A549 (cell line): ENCODE data around the gene ST8SIA1. TPM values are rescaled to one million over a fixed set of nuclear protein-coding genes. Genes with fewer than 3 reads are reported as not detected.
"Not testable (repeated sequence)": the region's sequence is repeated elsewhere in the genome, so short reads cannot be mapped to it uniquely, and the experiment has no call there.

ENCODE experiments used
- ATAC-seq, 2 experiments: fragments of 200-7000 bp in 1 of 2; fragments of >200 bp in 1 of 2; cut with Nextera tagmentation in 1 of 2; cut with Tn5 transposase in 1 of 2; 3 replicates each; pipeline versions ENCODE4 v1.8.0 to v1.9.1; 2018 to 2020; ENCODE audit warnings: mild to moderate bottlenecking in 1 of 2, moderate library complexity in 1 of 2
- CTCF ChIA-PET: fragments of 300-600 bp; sonication (Branson Sonifier 250); formaldehyde crosslinking; extraction: SDS; loops from one replicate; lab custom pipeline; 2021; ENCODE audit warnings: antibody characterized with exemption, inconsistent platforms; lab: Yijun Ruan, JAX
- POLR2A ChIA-PET: fragments of 350-600 bp; formaldehyde crosslinking; extraction: SDS; loops from one replicate; lab custom pipeline; 2021; ENCODE audit warnings: antibody characterized with exemption, inconsistent platforms; lab: Yijun Ruan, JAX
- DNase-seq, 2 experiments: peaks; one replicate each; pipeline versions ENCODE4 v3.0.0 to v3.0.0-alpha.2; 2011 to 2016; ENCODE audit warnings: low read depth in 1 of 2, low spot score in 1 of 2
- FAIRE-seq: peaks from 2 replicates; lab custom pipeline; 2011; peaks lifted over from hg19 to GRCh38; lab: Jason Lieb, UNC
- H3K27ac ChIP-seq, 2 experiments: fragments of >200 bp; sonication (Bioruptor Twin); formaldehyde crosslinking; 3 replicates each; pipeline ENCODE4 v1.5.1; 2016 to 2017
- H3K4me1 ChIP-seq: fragments of >200 bp; sonication (Bioruptor Twin); formaldehyde crosslinking; 3 replicates; pipeline ENCODE4 v1.6.1; 2016
- H3K4me2 ChIP-seq: fragments of >200 bp; sonication (Bioruptor Twin); formaldehyde crosslinking; 3 replicates; pipeline ENCODE4 v1.6.1; 2016
- H3K4me3 ChIP-seq: fragments of >200 bp; sonication (Bioruptor Twin); formaldehyde crosslinking; 3 replicates; pipeline ENCODE4 v1.5.1; 2016
- H3K9me3 ChIP-seq: fragments of >200 bp; sonication (Bioruptor Twin); formaldehyde crosslinking; 3 replicates; pipeline ENCODE4 v1.6.1; 2016
- ATOH8 ChIP-seq: fragments of 250-450 bp; sonication (Bioruptor Pico); IDR thresholded peaks from 2 replicates; pipeline ENCODE4 v1.5.0; 2020; ENCODE audit warnings: low read depth, mild to moderate bottlenecking, moderate library complexity
- BHLHE40 ChIP-seq: IDR thresholded peaks from 2 replicates; pipeline ENCODE4 v1.6.1; 2012; ENCODE audit warnings: low read depth, low read length, inconsistent platforms
- CBX8 ChIP-seq: fragments of 200-600 bp; sonication (generic); IDR thresholded peaks from 2 replicates; pipeline ENCODE4 v1.6.1; 2016
- CEBPB ChIP-seq, 2 experiments: fragments of >200 bp in 1 of 2; sonication (Bioruptor Twin) in 1 of 2; formaldehyde crosslinking in 1 of 2; IDR thresholded peaks; 2 replicates each; pipeline ENCODE4 v1.6.1; 2012 to 2016
- EHMT2 ChIP-seq: fragments of 200-600 bp; sonication (generic); IDR thresholded peaks from 2 replicates; pipeline ENCODE4 v1.6.1; 2016; ENCODE audit warnings: antibody characterized with exemption, low read depth, mild to moderate bottlenecking, moderate library complexity
- ESRRA ChIP-seq: fragments of 150-350 bp; IDR thresholded peaks from 2 replicates; pipeline ENCODE4 v1.6.1; 2014; ENCODE audit warnings: mild to moderate bottlenecking, low read length, borderline replicate concordance
- JUN ChIP-seq, 2 experiments: fragments of >200 bp; sonication (Bioruptor Twin); formaldehyde crosslinking; IDR thresholded peaks; 2 replicates in 1 of 2; 3 replicates in 1 of 2; pipeline ENCODE4 v1.6.1; 2016 to 2017
- MAFK ChIP-seq: fragments of 450-650 bp; IDR thresholded peaks from 2 replicates; pipeline ENCODE4 v1.6.1; 2014; ENCODE audit not compliant: partially characterized antibody
- POLR2AphosphoS2 ChIP-seq: conservative IDR thresholded peaks from 2 replicates; pipeline ENCODE4 v1.6.1; 2012; ENCODE audit warnings: low read length, improper control_type of control experiment, inconsistent platforms
- TP53 ChIP-seq: fragments of 250-450 bp; sonication (Bioruptor Pico); IDR thresholded peaks from 2 replicates; pipeline ENCODE4 v1.5.0; 2021; ENCODE audit warnings: mild to moderate bottlenecking, moderate library complexity
- ZNF302 ChIP-seq: fragments of 250-450 bp; sonication (Bioruptor Pico); IDR thresholded peaks from 2 replicates; pipeline ENCODE4 v1.9.0; 2021; ENCODE audit warnings: inconsistent platforms, mild to moderate bottlenecking, moderate library complexity
- WGBS: methylation state at CpG from one replicate; pipeline ENCODE4 v1.1.6; 2017; ENCODE audit errors: missing lambda C conversion rate; 5-methylcytosine and 5-hydroxymethylcytosine counted together
- polyA minus RNA-seq: library from RNA; depleted of rRNA, polyadenylated mRNA; stranded (reverse); fragments of >200 nt; gene quantifications from 2 replicates; pipeline ENCODE4 v1.2.3, GENCODE V29; 2011; rRNA and poly(A)+ RNA removed
- polyA plus RNA-seq, 4 experiments: library from polyadenylated mRNA; depleted of rRNA in 3 of 4; stranded (reverse); fragments of >200 nt; fragmentation: RNase III in 1 of 4; extraction: RNeasy Plus Mini Kit Qiagen cat#74134 plus additional on column Dnase treatment in 1 of 4; gene quantifications; 2 replicates in 3 of 4; 3 replicates in 1 of 4; pipeline ENCODE4 v1.2.3, GENCODE V29; 2011 to 2017
- TF ChIP-seq, protein P1 (sequence below): fragments of >200 bp; sonication (Bioruptor Twin); formaldehyde crosslinking; IDR thresholded peaks from 3 replicates; pipeline ENCODE4 v1.6.1; 2016

The ST8SIA1 gene, protein sequence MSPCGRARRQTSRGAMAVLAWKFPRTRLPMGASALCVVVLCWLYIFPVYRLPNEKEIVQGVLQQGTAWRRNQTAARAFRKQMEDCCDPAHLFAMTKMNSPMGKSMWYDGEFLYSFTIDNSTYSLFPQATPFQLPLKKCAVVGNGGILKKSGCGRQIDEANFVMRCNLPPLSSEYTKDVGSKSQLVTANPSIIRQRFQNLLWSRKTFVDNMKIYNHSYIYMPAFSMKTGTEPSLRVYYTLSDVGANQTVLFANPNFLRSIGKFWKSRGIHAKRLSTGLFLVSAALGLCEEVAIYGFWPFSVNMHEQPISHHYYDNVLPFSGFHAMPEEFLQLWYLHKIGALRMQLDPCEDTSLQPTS
- polyA plus RNA-seq (2011; rRNA removed), result 1.1 and 1.6 TPM in 2 replicates
- 0.13 and 0.18 TPM in 2 replicates for polyA plus RNA-seq (2012; cell fraction: cytosol; rRNA removed)
- polyA plus RNA-seq (2012; cell fraction: nucleus; rRNA removed), result 0.31 and 0.66 TPM in 2 replicates
- polyA plus RNA-seq (2017; fragmentation: RNase III; extraction: RNeasy Plus Mini Kit Qiagen cat#74134 plus additional on column Dnase treatment), result 0.16 to 0.41 TPM (median 0.21 TPM) in 3 replicates
- 0.54 and 0.63 TPM in 2 replicates for polyA minus RNA-seq

DNA sequence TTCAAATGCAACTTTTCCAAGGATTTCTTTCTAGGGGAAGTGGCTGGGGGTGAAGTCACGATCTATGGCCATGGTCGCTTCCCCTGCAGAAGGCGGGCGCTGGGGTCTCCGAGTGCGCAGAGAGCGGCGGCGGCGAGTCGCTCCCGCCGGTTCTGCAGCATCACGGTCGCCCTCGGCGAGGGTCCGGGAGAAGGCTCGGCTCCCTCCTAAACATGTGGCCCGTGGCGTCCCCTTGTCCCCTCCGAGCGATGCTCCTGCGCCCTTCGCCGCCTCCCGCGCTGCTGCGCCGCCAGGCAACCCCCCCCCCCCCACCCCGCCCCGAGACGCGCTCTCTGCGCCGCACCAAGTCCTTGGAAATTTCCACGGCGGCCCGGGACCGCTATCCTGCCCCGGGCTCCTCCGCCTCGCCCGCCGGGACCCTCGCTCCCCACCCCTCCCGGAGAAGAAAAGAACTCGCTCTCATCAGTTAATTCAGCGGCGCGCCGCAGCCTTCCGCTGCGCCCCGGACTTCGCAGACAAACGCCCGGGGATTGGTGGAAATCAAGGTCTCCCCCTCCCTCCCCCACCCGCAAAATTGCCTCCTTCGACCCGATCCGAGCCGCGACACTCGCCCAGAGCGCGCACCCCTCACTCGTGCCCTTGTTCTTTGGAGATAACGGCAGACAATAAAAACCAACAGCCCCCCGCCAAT lies at the start of gene ST8SIA1:
Gene ST8SIA1 (minus strand): TSS at position 298 of the 691 bp plus-strand sequence. CDS start 475 bp downstream, outside the sequence.
- TF ChIP-seq MAFK, result no peak
- no peak for TF ChIP-seq EHMT2
- TF ChIP-seq, all 56 proteins: peak for 0
- peak within 1 kb of the TSS; percentile 86 for H3K4me2 ChIP-seq
- peaks cover 8% of the 10 kb centered on the region; the same call in 1 of the 3 replicates for H3K4me1 ChIP-seq
- no peak for FAIRE-seq
- DNase-seq, result peak in 1 of 2 experiments; percentile 36
- WGBS, result 3% methylated on average over 37 of the region's 70 CpGs
- ATAC-seq, result peak; percentile 40 to 49
- peak within 1 kb of the TSS; percentile 39 to 72 for H3K27ac ChIP-seq
- POLR2A ChIA-PET, result no interaction called here
- H3K4me3 ChIP-seq, result peak within 1 kb of the TSS; percentile 57
- CTCF ChIA-PET, result interaction anchor here (0.7 to 1.6 kb wide), 21 partner anchors 16 to 1693 kb away, joined by 3 to 30 read pairs (median 4); no protein-coding TSS in a partner anchor
- H3K9me3 ChIP-seq, result no peaks in the 10 kb centered on the region

GRCh38 chr12:22380031-22380430 lies 45.5 kb upstream of the ST8SIA1 start:
- Histone ChIP-seq H3K9me3 (no peaks in the 10 kb centered on the region), H3K4me3 (no peak overlapping the region), H3K4me1 (no peaks in the 10 kb centered on the region), H3K27ac (no peak overlapping the region), H3K4me2 (no peak overlapping the region)
- DNase-seq, result no peak
- no peak for ATAC-seq
- TF ChIP-seq CBX8 (no peak), TP53 (CRISPR knock-in tag) (no peak), ZNF302 (no peak)
- CTCF ChIA-PET, result no interaction called here
- no peak for FAIRE-seq
- POLR2A ChIA-PET, result no interaction called here
- WGBS, result 64% methylated on average over 3 of the region's 3 CpGs

- H3K4me3 ChIP-seq, result no peak overlapping the region
- H3K27ac ChIP-seq, result no peak overlapping the region
- ATAC-seq, result no peak
- DNase-seq, result no peak
- POLR2A ChIA-PET, result no interaction called here
- TF ChIP-seq BHLHE40, result no peak
- no peak for TF ChIP-seq JUN (IDR thresholded peaks at IDR 0.05)
- TF ChIP-seq, protein P1, sequence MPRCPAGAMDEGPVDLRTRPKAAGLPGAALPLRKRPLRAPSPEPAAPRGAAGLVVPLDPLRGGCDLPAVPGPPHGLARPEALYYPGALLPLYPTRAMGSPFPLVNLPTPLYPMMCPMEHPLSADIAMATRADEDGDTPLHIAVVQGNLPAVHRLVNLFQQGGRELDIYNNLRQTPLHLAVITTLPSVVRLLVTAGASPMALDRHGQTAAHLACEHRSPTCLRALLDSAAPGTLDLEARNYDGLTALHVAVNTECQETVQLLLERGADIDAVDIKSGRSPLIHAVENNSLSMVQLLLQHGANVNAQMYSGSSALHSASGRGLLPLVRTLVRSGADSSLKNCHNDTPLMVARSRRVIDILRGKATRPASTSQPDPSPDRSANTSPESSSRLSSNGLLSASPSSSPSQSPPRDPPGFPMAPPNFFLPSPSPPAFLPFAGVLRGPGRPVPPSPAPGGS, result no peak
- no peak for TF ChIP-seq POLR2AphosphoS2
- H3K4me2 ChIP-seq, result no peak overlapping the region
- no peaks in the 10 kb centered on the region for H3K4me1 ChIP-seq
- no peak for FAIRE-seq
- WGBS, result 84% methylated on average over 4 of the region's 4 CpGs
- CTCF ChIA-PET, result interaction anchor here (1.0 kb wide), 2 partner anchors 294 to 295 kb away, joined by 3 read pairs; no protein-coding TSS in a partner anchor
- H3K9me3 ChIP-seq, result no peaks in the 10 kb centered on the region
Measured at GRCh38 chr12:22377731-22378496, 43.4 kb upstream of the ST8SIA1 start.

GRCh38 chr12:22376596-22377150 lies 42.2 kb upstream of the ST8SIA1 start:
- ATAC-seq, H3K4me1 ChIP-seq, DNase-seq, POLR2A ChIA-PET, CTCF ChIA-PET, H3K4me3 ChIP-seq, H3K9me3 ChIP-seq, FAIRE-seq, H3K4me2 ChIP-seq, H3K27ac ChIP-seq: not testable (repeated sequence)
- 87% methylated on average over 14 of the region's 44 CpGs for WGBS

DNA sequence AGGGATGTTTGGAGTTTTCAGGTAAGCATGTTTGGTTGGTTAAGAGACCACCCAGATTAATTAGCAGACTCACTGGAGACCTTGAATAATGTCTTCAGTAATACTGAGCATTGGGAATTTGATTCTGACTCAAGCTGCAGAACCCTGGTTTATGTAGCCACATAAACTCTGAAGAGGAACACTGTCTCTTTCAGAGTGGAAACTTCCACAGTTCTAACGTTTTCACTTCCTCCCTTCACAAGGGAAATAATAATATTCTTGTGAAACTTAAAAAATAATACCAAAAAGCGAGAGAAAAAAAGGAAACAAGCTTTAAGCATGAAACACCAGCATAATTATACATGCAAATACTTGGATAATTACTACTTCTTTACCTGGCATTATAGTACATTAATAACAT lies 40.0 kb upstream of the ST8SIA1 start:
- CTCF ChIA-PET, result no interaction called here
- 36% methylated on average over 2 of the region's 2 CpGs for WGBS
- no peak for ATAC-seq

More for the DNA sequence above, 40.0 kb upstream of the ST8SIA1 start:
- DNase-seq, result no peak
- TF ChIP-seq CEBPB (IDR thresholded peaks at IDR 0.05) (no peak), ATOH8 (CRISPR knock-in tag) (no peak), ESRRA (no peak)
- TF ChIP-seq, protein P1, result no peak
- TF ChIP-seq, all 56 proteins: peak for 0
- Histone ChIP-seq H3K9me3 (no peaks in the 10 kb centered on the region), H3K27ac (no peak overlapping the region), H3K4me2 (no peak overlapping the region), H3K4me3 (no peak overlapping the region), H3K4me1 (no peaks in the 10 kb centered on the region)
- POLR2A ChIA-PET, result no interaction called here
- no peak for FAIRE-seq
